Trophoblast cell (in vitro differentiated cells and primary cell): ENCODE measurements around the gene GSG1L.

Source experiments
- DNase-seq, 2 donors: peaks; one replicate each; pipeline ENCODE4 v3.0.0-alpha.2; 2016
- H2AFZ ChIP-seq: 2 replicates; pipeline ENCODE4 v1.6.1; 2013; ENCODE audit warnings: low read length, moderate library complexity, mild to moderate bottlenecking; ENCODE audit not compliant: insufficient read depth, poor library complexity
- H2AK5ac ChIP-seq: 2 replicates; pipeline ENCODE4 v1.6.1; 2013; ENCODE audit warnings: mild to moderate bottlenecking, low read length
- H2BK120ac ChIP-seq: 2 replicates; pipeline ENCODE4 v1.6.1; 2013; ENCODE audit warnings: low read length, mild to moderate bottlenecking, moderate library complexity; ENCODE audit not compliant: insufficient read depth, poor library complexity
- H2BK12ac ChIP-seq: 2 replicates; pipeline ENCODE4 v1.6.1; 2013; ENCODE audit warnings: mild to moderate bottlenecking, low read length, moderate library complexity
- H2BK5ac ChIP-seq: 2 replicates; pipeline ENCODE4 v1.6.1; 2013; ENCODE audit warnings: low read length, low read depth, moderate library complexity, mild to moderate bottlenecking; ENCODE audit not compliant: poor library complexity
- H3K14ac ChIP-seq: 2 replicates; pipeline ENCODE4 v1.6.1; 2013; ENCODE audit warnings: mild to moderate bottlenecking, low read length
- H3K18ac ChIP-seq: 2 replicates; pipeline ENCODE4 v1.6.1; 2013; ENCODE audit warnings: mild to moderate bottlenecking, low read length
- H3K23ac ChIP-seq: 2 replicates; pipeline ENCODE4 v1.6.1; 2013; ENCODE audit warnings: low read length
- H3K27ac ChIP-seq: 2 replicates; pipeline ENCODE4 v1.5.1; 2013; ENCODE audit warnings: low read depth, mild to moderate bottlenecking, inconsistent platforms, low read length, moderate library complexity
- H3K27me3 ChIP-seq: 2 replicates; pipeline ENCODE4 v1.6.1; 2013; ENCODE audit warnings: inconsistent platforms, mild to moderate bottlenecking, low read length, moderate library complexity; ENCODE audit not compliant: insufficient read depth
- H3K36me3 ChIP-seq, 2 experiments: 1 replicate in 1 of 2; 2 replicates in 1 of 2; pipeline ENCODE4 v1.6.1; 2013; ENCODE audit warnings: low read length in 2 of 2, mild to moderate bottlenecking in 2 of 2, moderate library complexity in 1 of 2; ENCODE audit not compliant: insufficient read depth in 2 of 2, control insufficient read depth in 1 of 2
- H3K4ac ChIP-seq: 2 replicates; pipeline ENCODE4 v1.6.1; 2013; ENCODE audit warnings: low read depth, mild to moderate bottlenecking, low read length, moderate library complexity
- H3K4me1 ChIP-seq, 2 experiments: 1 replicate in 1 of 2; 2 replicates in 1 of 2; pipeline ENCODE4 v1.6.1; 2013; ENCODE audit warnings: low read length in 2 of 2, mild to moderate bottlenecking in 2 of 2, moderate library complexity in 1 of 2; ENCODE audit not compliant: insufficient read depth in 2 of 2, control insufficient read depth in 1 of 2
- H3K4me2 ChIP-seq: 2 replicates; pipeline ENCODE4 v1.6.1; 2013; ENCODE audit warnings: inconsistent platforms, mild to moderate bottlenecking, low read length, moderate library complexity
- H3K4me3 ChIP-seq: 2 replicates; pipeline ENCODE4 v1.5.1; 2013; ENCODE audit warnings: mild to moderate bottlenecking, low read depth, low read length, inconsistent platforms
- H3K79me1 ChIP-seq: one replicate; pipeline ENCODE4 v1.6.1; 2013; ENCODE audit warnings: low read length
- H3K79me2 ChIP-seq: 2 replicates; pipeline ENCODE4 v1.6.1; 2013; ENCODE audit warnings: low read length, mild to moderate bottlenecking; ENCODE audit not compliant: control insufficient read depth, insufficient read depth, poor library complexity
- H3K9ac ChIP-seq: 2 replicates; pipeline ENCODE4 v1.6.1; 2013; ENCODE audit warnings: mild to moderate bottlenecking, low read length
- H3K9me3 ChIP-seq: 2 replicates; pipeline ENCODE4 v1.6.1; 2013; ENCODE audit warnings: low read depth, mild to moderate bottlenecking, control low read depth, inconsistent platforms, low read length; ENCODE audit not compliant: insufficient read depth
- H4K12ac ChIP-seq: 2 replicates; pipeline ENCODE4 v1.6.1; 2013; ENCODE audit warnings: low read depth, mild to moderate bottlenecking, low read length, moderate library complexity
- H4K8ac ChIP-seq: 2 replicates; pipeline ENCODE4 v1.6.1; 2013; ENCODE audit warnings: low read depth, mild to moderate bottlenecking, low read length, moderate library complexity
- H4K91ac ChIP-seq: one replicate; pipeline ENCODE4 v1.6.1; 2013; ENCODE audit warnings: low read depth, mild to moderate bottlenecking, low read length, moderate library complexity
- WGBS: extraction: QIAGEN DNeasy Blood & Tissue Kit; methylation state at CpG from one replicate; pipeline ENCODE4 v1.1.7; 2013; ENCODE audit warnings: missing lambda C conversion rate; ENCODE audit not compliant: insufficient read length, insufficient coverage; ENCODE audit errors: extremely low coverage; 5-methylcytosine and 5-hydroxymethylcytosine counted together

The GSG1L gene

GRCh38 chr16:28105954-28106353 is 42.4 kb upstream of the GSG1L start:
- no peak overlapping the region for H3K4ac ChIP-seq
- no peak overlapping the region for H3K4me3 ChIP-seq
- DNase-seq: no peak
- H3K27me3 ChIP-seq: no peaks in the 10 kb centered on the region
- no peak overlapping the region for H2AK5ac ChIP-seq
- no peak overlapping the region for H2BK120ac ChIP-seq
- H3K79me2 ChIP-seq: no peaks in the 10 kb centered on the region
- H3K79me1 ChIP-seq: no peaks in the 10 kb centered on the region
- H4K8ac ChIP-seq: no peak overlapping the region
- no peak overlapping the region for H3K9ac ChIP-seq
- no peaks in the 10 kb centered on the region for H3K9me3 ChIP-seq
- no peak overlapping the region for H4K91ac ChIP-seq
- peaks cover 59 to 80% of the 10 kb centered on the region in 2 experiments for H3K36me3 ChIP-seq
- no peak overlapping the region for H3K23ac ChIP-seq
- no peak overlapping the region for H2BK12ac ChIP-seq
- WGBS: no CpG with 5 or more reads among the region's 7 CpGs
- H2AFZ ChIP-seq: no peak overlapping the region
- H2BK5ac ChIP-seq: no peak overlapping the region
- H3K14ac ChIP-seq: no peak overlapping the region
- H3K18ac ChIP-seq: no peak overlapping the region
- H3K4me1 ChIP-seq: peaks cover 2 to 3% of the 10 kb centered on the region in 2 experiments
- no peak overlapping the region for H4K12ac ChIP-seq
- H3K27ac ChIP-seq: no peak overlapping the region
- no peak overlapping the region for H3K4me2 ChIP-seq

GRCh38 chr16:28105297-28105696 is 41.8 kb upstream of the GSG1L start:
- no peak overlapping the region for H4K12ac ChIP-seq
- no peak overlapping the region for H2AK5ac ChIP-seq
- no peaks in the 10 kb centered on the region for H3K79me2 ChIP-seq
- no peak overlapping the region for H2BK5ac ChIP-seq
- peaks cover 65 to 84% of the 10 kb centered on the region in 2 experiments for H3K36me3 ChIP-seq
- H3K18ac ChIP-seq: no peak overlapping the region
- H3K4me1 ChIP-seq: peaks cover 2 to 3% of the 10 kb centered on the region in 2 experiments
- no peaks in the 10 kb centered on the region for H3K27me3 ChIP-seq
- no peak overlapping the region for H2BK120ac ChIP-seq
- no peak overlapping the region for H3K4me2 ChIP-seq
- H3K4me3 ChIP-seq: no peak overlapping the region
- no CpG with 5 or more reads among the region's 3 CpGs for WGBS
- DNase-seq: no peak
- no peak overlapping the region for H2AFZ ChIP-seq
- no peak overlapping the region for H3K4ac ChIP-seq
- no peak overlapping the region for H4K91ac ChIP-seq
- no peaks in the 10 kb centered on the region for H3K79me1 ChIP-seq
- H4K8ac ChIP-seq: no peak overlapping the region
- H3K9ac ChIP-seq: no peak overlapping the region
- H3K27ac ChIP-seq: no peak overlapping the region
- H2BK12ac ChIP-seq: no peak overlapping the region
- H3K23ac ChIP-seq: no peak overlapping the region
- H3K14ac ChIP-seq: no peak overlapping the region
- H3K9me3 ChIP-seq: no peaks in the 10 kb centered on the region

- Histone ChIP-seq H4K12ac (no peak overlapping the region), H3K4me3 (no peak overlapping the region), H3K79me2 (no peaks in the 10 kb centered on the region), H2BK5ac (no peak overlapping the region), H2AFZ (no peak overlapping the region), H3K4ac (no peak overlapping the region), H3K9me3 (no peaks in the 10 kb centered on the region), H3K36me3 (peaks cover 65 to 84% of the 10 kb centered on the region in 2 experiments), H3K9ac (no peak overlapping the region), H3K79me1 (no peaks in the 10 kb centered on the region), H2AK5ac (no peak overlapping the region), H3K27me3 (no peaks in the 10 kb centered on the region), H4K91ac (no peak overlapping the region), H2BK12ac (no peak overlapping the region), H3K27ac (no peak overlapping the region), H3K4me2 (no peak overlapping the region), H3K18ac (no peak overlapping the region), H2BK120ac (no peak overlapping the region), H3K14ac (no peak overlapping the region), H4K8ac (no peak overlapping the region), H3K4me1 (no peaks in the 10 kb centered on the region), H3K23ac (no peak overlapping the region)
- WGBS: no CpG with 5 or more reads among the region's 16 CpGs
- no peak for DNase-seq
Observed at GRCh38 chr16:28104404-28104803, 40.9 kb upstream of the GSG1L start.

GRCh38 chr16:28103516-28104170 is 40.1 kb upstream of the GSG1L start:
- Histone ChIP-seq H2AFZ (no peak overlapping the region), H3K27me3 (no peaks in the 10 kb centered on the region), H3K18ac (no peak overlapping the region), H3K4me1 (no peaks in the 10 kb centered on the region), H3K79me2 (no peaks in the 10 kb centered on the region), H2BK120ac (no peak overlapping the region), H4K8ac (no peak overlapping the region), H3K4me3 (no peak overlapping the region), H3K9me3 (no peaks in the 10 kb centered on the region), H4K12ac (no peak overlapping the region), H4K91ac (no peak overlapping the region), H3K4me2 (no peak overlapping the region), H3K9ac (no peak overlapping the region), H2AK5ac (no peak overlapping the region), H2BK12ac (no peak overlapping the region), H3K27ac (no peak overlapping the region), H3K14ac (no peak overlapping the region), H3K79me1 (no peaks in the 10 kb centered on the region), H3K23ac (no peak overlapping the region), H2BK5ac (no peak overlapping the region), H3K36me3 (peaks cover 66 to 86% of the 10 kb centered on the region in 2 experiments), H3K4ac (no peak overlapping the region)
- no peak for DNase-seq
- WGBS: no CpG with 5 or more reads among the region's 14 CpGs
